ENCODE results near the gene TBC1D19.

GRCh38 chr4:26685250-26685649, 101.4 kb downstream of the TBC1D19 start:
- TF ChIP-seq CTCF (conservative IDR thresholded peaks at IDR 0.05) (no peak), ZFX (IDR thresholded peaks at IDR 0.05) (no peak)

Measured in C4-2B (cell line).